ENCODE data around the gene OR2T8. TPM values are rescaled to one million over a fixed set of nuclear protein-coding genes. Genes with fewer than 3 reads are reported as not detected.

Gene OR2T8
- total RNA-seq, 1 experiment from 2014 or later = not detected

- no peak within 1 kb of the TSS for H3K27ac Mint-ChIP-seq
- H3K9me3 Mint-ChIP-seq = peaks cover 43% of the 10 kb centered on the region
- POLR2A ChIA-PET = no interaction called here
- ATAC-seq = no peak
- H3K36me3 Mint-ChIP-seq = peaks cover 16% of the 10 kb centered on the region
- DNase-seq (ENCODE audit: low spot score) = no peak
- H3K27me3 Mint-ChIP-seq (ENCODE audit: low read depth) = peaks cover 5% of the 10 kb centered on the region
- CTCF ChIA-PET = no interaction called here
- TF ChIP-seq E2F5 (CRISPR knock-in tag; IDR thresholded peaks at IDR 0.05) (no peak), NFATC4 (CRISPR knock-in tag; IDR thresholded peaks at IDR 0.05) (no peak), CDX4 (CRISPR knock-in tag; IDR thresholded peaks at IDR 0.05; ENCODE audit: borderline replicate concordance) (no peak), ELF4 (CRISPR knock-in tag; IDR thresholded peaks at IDR 0.05; ENCODE audit: low read depth) (no peak), PRDM15 (CRISPR knock-in tag; IDR thresholded peaks at IDR 0.05) (no peak), EMX1 (CRISPR knock-in tag; IDR thresholded peaks at IDR 0.05) (no peak), CBFB (CRISPR knock-in tag; IDR thresholded peaks at IDR 0.05; ENCODE audit: low read depth) (no peak)
- H3K4me3 Mint-ChIP-seq = no peak within 1 kb of the TSS
- H3K4me1 Mint-ChIP-seq = 0 out of 2 replicates have a peak, but pooled peaks cover 3% of the 10 kb centered on the region
These were observed 4.8 kb downstream of the OR2T8 start, which contains the start of gene OR2AJ1 for GRCh38 chr1:247924868-247925267. TSS of gene OR2AJ1 (plus strand) at chr1:247924889. CDS start at chr1:247933769, 8,880 bp downstream.

GRCh38 chr1:247933989-247934388 lies 13.9 kb downstream of the OR2T8 start:
- Mint-ChIP-seq H3K9me3 (peaks cover 58% of the 10 kb centered on the region), H3K27me3 (ENCODE audit: low read depth) (peaks cover 9% of the 10 kb centered on the region; the same call in 1 of the 2 replicates), H3K27ac (no peak overlapping the region), H3K36me3 (peaks cover 24% of the 10 kb centered on the region), H3K4me3 (no peak overlapping the region), H3K4me1 (no peaks in the 10 kb centered on the region)
- DNase-seq (ENCODE audit: low spot score) (no peak), ATAC-seq (no peak)
- ChIA-PET POLR2A (no interaction called here), CTCF (no interaction called here)
- TF ChIP-seq ATF1 (CRISPR knock-in tag; IDR thresholded peaks at IDR 0.05) = no peak
- no peak for TF ChIP-seq TCF7 (CRISPR knock-in tag; IDR thresholded peaks at IDR 0.05; ENCODE audit: low read depth)
- TF ChIP-seq ELF4 (CRISPR knock-in tag; IDR thresholded peaks at IDR 0.05; ENCODE audit: low read depth) = no peak
- TF ChIP-seq ZSCAN18 (CRISPR knock-in tag; IDR thresholded peaks at IDR 0.05) = no peak
- no peak for TF ChIP-seq PRRX2 (CRISPR knock-in tag; IDR thresholded peaks at IDR 0.05)
- TF ChIP-seq ZNF416 (CRISPR knock-in tag; IDR thresholded peaks at IDR 0.05) = no peak
- TF ChIP-seq HMGXB4 (CRISPR knock-in tag; IDR thresholded peaks at IDR 0.05) = no peak
- TF ChIP-seq ZNF425 (CRISPR knock-in tag; conservative IDR thresholded peaks at IDR 0.05) = no peak
- TF ChIP-seq HMGA2 (CRISPR knock-in tag; IDR thresholded peaks at IDR 0.05) = no peak
- no peak for TF ChIP-seq MAX (CRISPR knock-in tag; IDR thresholded peaks at IDR 0.05)
- TF ChIP-seq ZNF281 (CRISPR knock-in tag; IDR thresholded peaks at IDR 0.05) = no peak
- TF ChIP-seq ZNF396 (CRISPR knock-in tag; IDR thresholded peaks at IDR 0.05; ENCODE audit: borderline replicate concordance) = no peak
- no peak for TF ChIP-seq MXD4 (CRISPR knock-in tag; IDR thresholded peaks at IDR 0.05; ENCODE audit: borderline replicate concordance)

Data from WTC11 (cell line).